Loucy (cell line): Measurements from ENCODE around the gene TAB3.

Experiments
- H2AFZ ChIP-seq: fragments of 200-600 bp; sonication (generic); 2 replicates; pipeline ENCODE4 v1.6.0; 2016; ENCODE audit warnings: antibody characterized with exemption, mild to moderate bottlenecking, low read length, moderate library complexity
- H3F3A ChIP-seq: fragments of 200-600 bp; 2 replicates; pipeline ENCODE4 v1.6.0; 2016; ENCODE audit warnings: antibody characterized with exemption, low read depth, mild to moderate bottlenecking
- H3K27me3 ChIP-seq: fragments of 200-600 bp; sonication (generic); 2 replicates; pipeline ENCODE4 v1.6.1; 2014; ENCODE audit warnings: low read length, mild to moderate bottlenecking; ENCODE audit not compliant: insufficient read depth, poor library complexity, severe bottlenecking
- H3K36me3 ChIP-seq: fragments of 200-600 bp; sonication (generic); 2 replicates; pipeline ENCODE4 v1.6.1; 2016; ENCODE audit warnings: low read length; ENCODE audit not compliant: insufficient read depth
- H3K4me1 ChIP-seq: fragments of 200-600 bp; sonication (generic); 2 replicates; pipeline ENCODE4 v1.5.1; 2014; ENCODE audit warnings: low read length, mild to moderate bottlenecking; ENCODE audit not compliant: insufficient read depth, poor library complexity, severe bottlenecking
- H3K4me2 ChIP-seq: fragments of 200-600 bp; sonication (generic); 2 replicates; pipeline ENCODE4 v1.6.0; 2014; ENCODE audit warnings: antibody characterized with exemption, low read length, low read depth, mild to moderate bottlenecking; ENCODE audit not compliant: poor library complexity, severe bottlenecking
- H3K4me3 ChIP-seq: fragments of 200-600 bp; sonication (generic); 2 replicates; pipeline ENCODE4 v1.5.1; 2014; ENCODE audit warnings: low read length, mild to moderate bottlenecking, mixed read lengths; ENCODE audit not compliant: poor library complexity, severe bottlenecking
- H3K79me2 ChIP-seq: fragments of 200-600 bp; sonication (generic); 2 replicates; pipeline ENCODE4 v1.6.1; 2014; ENCODE audit warnings: low read length; ENCODE audit not compliant: insufficient read depth
- H3K9ac ChIP-seq: fragments of 200-600 bp; sonication (generic); 2 replicates; pipeline ENCODE4 v1.6.0; 2014; ENCODE audit warnings: mild to moderate bottlenecking, low read depth, low read length, moderate library complexity; ENCODE audit not compliant: poor library complexity, severe bottlenecking
- H3K9me2 ChIP-seq: fragments of 200-600 bp; sonication (generic); replicated peaks from 2 replicates; pipeline ENCODE4 v1.6.1; 2016; ENCODE audit warnings: low read depth, low read length, mixed read lengths
- H3K9me3 ChIP-seq: fragments of 200-600 bp; sonication (generic); 2 replicates; pipeline ENCODE4 v1.6.1; 2014; ENCODE audit warnings: mild to moderate bottlenecking, antibody characterized with exemption, low read length, low read depth; ENCODE audit not compliant: insufficient read depth
- H4K20me1 ChIP-seq: fragments of 200-600 bp; sonication (generic); 2 replicates; pipeline ENCODE4 v1.6.0; 2014; ENCODE audit warnings: antibody characterized with exemption, low read length, mild to moderate bottlenecking; ENCODE audit not compliant: insufficient read depth, poor library complexity, severe bottlenecking
- EZH2phosphoT487 ChIP-seq: fragments of 200-600 bp; IDR thresholded peaks from 2 replicates; pipeline ENCODE4 v1.6.1; 2018; ENCODE audit warnings: antibody characterized with exemption, mild to moderate bottlenecking, moderate library complexity, borderline replicate concordance
- TF ChIP-seq, protein P1 (sequence below): fragments of 200-600 bp; sonication (generic); conservative IDR thresholded peaks from 2 replicates; pipeline ENCODE4 v1.5.1; 2014; ENCODE audit warnings: mild to moderate bottlenecking, antibody characterized with exemption, low read length

The TAB3 gene

DNA sequence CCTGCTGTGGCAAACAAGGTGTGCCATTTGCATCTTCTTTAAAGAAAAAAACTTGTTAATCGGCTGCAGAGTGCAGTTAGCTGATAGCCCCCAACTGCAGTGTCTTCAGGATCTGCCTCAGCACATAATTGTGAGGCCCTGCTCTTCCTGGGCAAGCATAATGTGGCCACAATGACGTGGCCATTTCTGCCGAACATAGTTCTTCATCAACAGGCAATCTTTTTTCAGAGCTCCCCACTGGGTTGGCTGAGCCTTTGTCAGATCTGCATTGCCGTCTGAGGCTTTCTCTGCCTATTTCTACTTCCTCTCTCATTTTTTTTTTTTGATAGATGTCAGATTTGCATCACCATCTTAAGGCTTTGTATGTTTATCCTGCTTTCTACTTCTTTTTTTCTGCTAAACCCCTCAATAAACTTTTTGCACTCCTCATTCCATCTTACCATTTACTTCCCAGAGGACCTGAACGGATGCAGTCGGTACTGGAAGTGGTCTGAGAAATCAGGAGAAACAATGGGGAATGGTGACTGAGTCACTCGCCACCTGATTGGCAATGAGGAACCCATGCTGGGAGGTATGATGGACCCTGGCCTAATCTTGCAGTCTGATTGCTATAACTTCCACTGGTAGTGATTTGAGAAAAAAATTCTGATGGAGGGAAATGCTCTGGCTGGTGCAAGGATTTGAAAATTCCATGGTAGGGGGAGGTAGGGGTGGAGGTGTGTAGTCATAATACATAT is 21.2 kb upstream of the TAB3 start:
- H3F3A ChIP-seq = peaks cover 12% of the 10 kb centered on the region
- peaks cover 15% of the 10 kb centered on the region; the same call in 1 of the 2 replicates for H3K79me2 ChIP-seq
- peak overlapping the region; percentile 75 for H3K4me3 ChIP-seq
- H3K4me2 ChIP-seq = peak overlapping the region; percentile 73
- H4K20me1 ChIP-seq = no peaks in the 10 kb centered on the region
- TF ChIP-seq, protein P1, sequence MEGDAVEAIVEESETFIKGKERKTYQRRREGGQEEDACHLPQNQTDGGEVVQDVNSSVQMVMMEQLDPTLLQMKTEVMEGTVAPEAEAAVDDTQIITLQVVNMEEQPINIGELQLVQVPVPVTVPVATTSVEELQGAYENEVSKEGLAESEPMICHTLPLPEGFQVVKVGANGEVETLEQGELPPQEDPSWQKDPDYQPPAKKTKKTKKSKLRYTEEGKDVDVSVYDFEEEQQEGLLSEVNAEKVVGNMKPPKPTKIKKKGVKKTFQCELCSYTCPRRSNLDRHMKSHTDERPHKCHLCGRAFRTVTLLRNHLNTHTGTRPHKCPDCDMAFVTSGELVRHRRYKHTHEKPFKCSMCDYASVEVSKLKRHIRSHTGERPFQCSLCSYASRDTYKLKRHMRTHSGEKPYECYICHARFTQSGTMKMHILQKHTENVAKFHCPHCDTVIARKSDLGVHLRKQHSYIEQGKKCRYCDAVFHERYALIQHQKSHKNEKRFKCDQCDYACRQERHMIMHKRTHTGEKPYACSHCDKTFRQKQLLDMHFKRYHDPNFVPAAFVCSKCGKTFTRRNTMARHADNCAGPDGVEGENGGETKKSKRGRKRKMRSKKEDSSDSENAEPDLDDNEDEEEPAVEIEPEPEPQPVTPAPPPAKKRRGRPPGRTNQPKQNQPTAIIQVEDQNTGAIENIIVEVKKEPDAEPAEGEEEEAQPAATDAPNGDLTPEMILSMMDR = no peak
- TF ChIP-seq EZH2phosphoT487 = no peak
- H3K36me3 ChIP-seq = no peaks in the 10 kb centered on the region
- no peaks in the 10 kb centered on the region for H3K9me3 ChIP-seq
- H2AFZ ChIP-seq = no peak overlapping the region
- no peaks in the 10 kb centered on the region for H3K27me3 ChIP-seq
- H3K9me2 ChIP-seq = no peaks in the 10 kb centered on the region
- peak overlapping the region; percentile 81 for H3K9ac ChIP-seq
- H3K4me1 ChIP-seq = peaks cover 45% of the 10 kb centered on the region

DNA sequence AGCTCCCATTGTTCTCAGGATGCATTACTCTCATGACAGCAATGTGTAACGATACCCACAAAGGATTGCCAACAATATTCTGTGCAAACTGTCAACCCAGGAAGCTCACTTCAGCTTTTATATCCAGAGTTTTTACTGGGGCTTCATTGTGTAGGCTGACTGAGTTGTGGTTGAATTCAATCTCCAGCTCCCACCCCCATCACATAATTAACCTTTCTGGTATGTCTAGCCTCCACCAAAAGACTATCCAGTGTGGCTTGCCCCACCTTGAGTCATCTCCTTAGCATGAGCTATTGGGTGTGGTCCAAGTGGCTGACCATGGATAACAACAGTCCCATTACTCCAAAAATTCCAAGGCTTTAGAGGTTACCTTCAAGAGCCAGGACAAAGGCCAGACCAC is 17.7 kb upstream of the TAB3 start:
- Histone ChIP-seq H3K27me3 (no peaks in the 10 kb centered on the region), H4K20me1 (no peaks in the 10 kb centered on the region), H3K4me3 (no peak overlapping the region), H2AFZ (no peak overlapping the region), H3K9ac (no peak overlapping the region), H3K9me3 (peaks cover 4% of the 10 kb centered on the region; the same call in 1 of the 2 replicates), H3K4me1 (peaks cover 59% of the 10 kb centered on the region), H3F3A (peaks cover 12% of the 10 kb centered on the region), H3K4me2 (no peak overlapping the region), H3K9me2 (no peaks in the 10 kb centered on the region), H3K79me2 (peaks cover 10% of the 10 kb centered on the region; the same call in 1 of the 2 replicates), H3K36me3 (no peaks in the 10 kb centered on the region)
- no peak for TF ChIP-seq EZH2phosphoT487
- TF ChIP-seq, protein P1 = no peak

DNA sequence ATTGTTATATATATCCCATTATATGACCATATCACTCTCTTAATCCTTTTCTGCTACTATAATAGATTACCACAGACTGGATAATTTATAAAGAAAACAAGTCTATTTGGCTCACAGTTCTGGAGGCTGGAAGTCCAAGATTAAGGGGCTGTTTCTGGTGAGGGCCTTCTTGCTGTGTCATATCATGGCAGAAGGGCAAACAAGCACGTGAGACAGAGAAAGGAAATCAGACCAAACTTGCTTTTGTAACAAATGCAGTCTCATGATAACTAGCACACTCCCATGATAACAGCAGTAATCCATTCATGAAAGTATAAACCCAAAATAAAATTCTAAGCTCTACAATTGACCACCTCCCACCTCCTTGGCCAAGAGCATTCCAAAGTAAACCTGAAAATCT is 16.3 kb upstream of the TAB3 start:
- Histone ChIP-seq H4K20me1 (no peaks in the 10 kb centered on the region), H3K4me1 (peaks cover 47% of the 10 kb centered on the region), H3K9me2 (no peaks in the 10 kb centered on the region), H2AFZ (no peak overlapping the region), H3K4me3 (no peak overlapping the region), H3F3A (peaks cover 7% of the 10 kb centered on the region), H3K79me2 (no peaks in the 10 kb centered on the region), H3K27me3 (no peaks in the 10 kb centered on the region), H3K4me2 (peak overlapping the region; percentile 59), H3K9me3 (peaks cover 4% of the 10 kb centered on the region; the same call in 1 of the 2 replicates), H3K9ac (peak overlapping the region; percentile 64), H3K36me3 (no peaks in the 10 kb centered on the region)
- TF ChIP-seq EZH2phosphoT487 = no peak
- TF ChIP-seq, protein P1 = no peak
